HCEC 1CT (cell line): ENCODE results near the gene MAP3K7.
"Not testable (repeated sequence)": the region's sequence is repeated elsewhere in the genome, so short reads cannot be mapped to it uniquely, and the experiment has no call there.

Experiments
- DNase-seq: peaks from one replicate; pipeline ENCODE4 v3.0.0-alpha.2; 2017

Gene MAP3K7

GRCh38 chr6:90575267-90575666, 11.6 kb downstream of the MAP3K7 start:
- no peak for DNase-seq

- DNase-seq, result peak; percentile 24
These were observed 12.3 kb downstream of the MAP3K7 start for GRCh38 chr6:90574610-90575009.

- DNase-seq, result no peak
These were observed 13.2 kb downstream of the MAP3K7 start for GRCh38 chr6:90573624-90574023.

- DNase-seq, result no peak
These were observed 14.0 kb downstream of the MAP3K7 start for GRCh38 chr6:90572856-90573255.

GRCh38 chr6:90569223-90569622, 17.6 kb downstream of the MAP3K7 start:
- no peak for DNase-seq

GRCh38 chr6:90567682-90568081, 19.2 kb downstream of the MAP3K7 start:
- not testable (repeated sequence) for DNase-seq

GRCh38 chr6:90562341-90562740, 24.5 kb downstream of the MAP3K7 start:
- DNase-seq, result not testable (repeated sequence)

- DNase-seq, result no peak
These were observed 26.9 kb downstream of the MAP3K7 start for GRCh38 chr6:90559931-90560330.

- no peak for DNase-seq
These were observed 29.9 kb downstream of the MAP3K7 start for GRCh38 chr6:90557006-90557405.

GRCh38 chr6:90547991-90548390, 38.9 kb downstream of the MAP3K7 start:
- DNase-seq, result no peak

- DNase-seq, result no peak
These were observed 39.8 kb downstream of the MAP3K7 start for GRCh38 chr6:90547079-90547478.

GRCh38 chr6:90545448-90545847, 41.4 kb downstream of the MAP3K7 start:
- peak; percentile 33 for DNase-seq

GRCh38 chr6:90544741-90545140, 42.1 kb downstream of the MAP3K7 start:
- DNase-seq, result no peak

GRCh38 chr6:90544081-90544480, 42.8 kb downstream of the MAP3K7 start:
- no peak for DNase-seq

- DNase-seq, result no peak
These were observed 45.7 kb downstream of the MAP3K7 start for GRCh38 chr6:90541221-90541620.

- DNase-seq, result no peak
These were observed 48.4 kb downstream of the MAP3K7 start for GRCh38 chr6:90538278-90539046.

GRCh38 chr6:90537723-90538258, 49.1 kb downstream of the MAP3K7 start:
- DNase-seq, result no peak

GRCh38 chr6:90537027-90537426, 49.8 kb downstream of the MAP3K7 start:
- peak; percentile 61 for DNase-seq

GRCh38 chr6:90536520-90536919, 50.4 kb downstream of the MAP3K7 start:
- no peak for DNase-seq

- DNase-seq, result no peak
These were observed 52.4 kb downstream of the MAP3K7 start for GRCh38 chr6:90534337-90535025.

- no peak for DNase-seq
These were observed 53.1 kb downstream of the MAP3K7 start for GRCh38 chr6:90533615-90534336.

GRCh38 chr6:90530882-90531281, 56.0 kb downstream of the MAP3K7 start:
- no peak for DNase-seq

GRCh38 chr6:90525421-90525820, 61.5 kb downstream of the MAP3K7 start:
- DNase-seq, result no peak
